T-cell (primary cell): ENCODE measurements around the gene TGM2. TPM values are rescaled to one million over a fixed set of nuclear protein-coding genes. Genes with fewer than 3 reads are reported as not detected.

Experiments used
- ATAC-seq, 4 experiments: fragments of 200-7000 bp in 3 of 4; fragments of 150-1000 bp in 1 of 4; cut with Tn5 transposase; replicated peaks in 1 of 4; 1 replicate in 3 of 4; 2 replicates in 1 of 4; pipeline ENCODE4 v1.10.0; 2021; ENCODE audit warnings: moderate library complexity in 3 of 4, mild to moderate bottlenecking in 2 of 4, moderate number of reproducible peaks in 1 of 4
- CTCF ChIA-PET, 2 donors: fragments of 300-600 bp; sonication (Branson Sonifier 250); formaldehyde crosslinking; loops; one replicate each; lab custom pipeline; 2022; ENCODE audit warnings: antibody characterized with exemption in 2 of 2; lab: Charles Lee
- POLR2A ChIA-PET, 2 donors: fragments of 300-600 bp; sonication (Branson Sonifier 250); formaldehyde crosslinking; loops; one replicate each; lab custom pipeline; 2022; ENCODE audit warnings: antibody characterized with exemption in 2 of 2; lab: Charles Lee
- DNase-seq, 35 experiments: peaks; one replicate each; pipeline versions ENCODE4 v3.0.0 to v3.0.0-alpha.2; 2013 to 2023
- H3K27ac ChIP-seq: one replicate; pipeline ENCODE4 v1.5.1; 2013; ENCODE audit warnings: low read length
- H3K27me3 ChIP-seq, 2 experiments: replicated peaks in 1 of 2; 1 replicate in 1 of 2; 2 replicates in 1 of 2; pipeline versions ENCODE4 v1.6.1 to v1.7.0; 2013; ENCODE audit warnings: low read length in 1 of 2, mixed read lengths in 1 of 2; ENCODE audit not compliant: control insufficient read depth in 2 of 2, insufficient read depth in 2 of 2; ENCODE audit errors: extremely low read depth in 1 of 2
- H3K36me3 ChIP-seq, 2 donors: 1 replicate in 1 of 2; 2 replicates in 1 of 2; pipeline versions ENCODE4 v1.6.1 to v1.7.0; 2013; ENCODE audit warnings: low read length in 1 of 2; ENCODE audit not compliant: control insufficient read depth in 2 of 2, insufficient read depth in 1 of 2; ENCODE audit errors: extremely low read depth in 1 of 2
- H3K4me1 ChIP-seq, 2 experiments: 1 replicate in 1 of 2; 2 replicates in 1 of 2; pipeline versions ENCODE4 v1.6.1 to v1.7.0; 2013; ENCODE audit warnings: low read length in 2 of 2, mixed read lengths in 1 of 2; ENCODE audit not compliant: insufficient read depth in 2 of 2, control insufficient read depth in 1 of 2; ENCODE audit errors: extremely low read depth in 1 of 2
- H3K4me3 ChIP-seq, 2 donors: 1 replicate in 1 of 2; 2 replicates in 1 of 2; pipeline versions ENCODE4 v1.5.1 to v1.7.0; 2013; ENCODE audit warnings: mild to moderate bottlenecking in 2 of 2, low read length in 1 of 2, moderate library complexity in 1 of 2; ENCODE audit not compliant: control insufficient read depth in 1 of 2; ENCODE audit errors: extremely low read depth in 1 of 2
- H3K9me3 ChIP-seq: 2 replicates; pipeline ENCODE4 v1.7.0; 2013
- H3K27ac Mint-ChIP-seq, 2 donors: one replicate each; pipeline ENCODE4 v1.8.0; 2020 to 2021; ENCODE audit warnings: mild to moderate bottlenecking in 2 of 2, mixed read lengths in 2 of 2
- H3K27me3 Mint-ChIP-seq, 2 donors: one replicate each; pipeline ENCODE4 v1.8.0; 2021 to 2022; ENCODE audit warnings: mixed read lengths in 2 of 2
- H3K36me3 Mint-ChIP-seq: one replicate; pipeline ENCODE4 v1.8.0; 2021; ENCODE audit warnings: mixed read lengths
- H3K4me1 Mint-ChIP-seq, 3 donors: one replicate each; pipeline ENCODE4 v1.8.0; 2020 to 2022; ENCODE audit warnings: mixed read lengths in 3 of 3, mild to moderate bottlenecking in 1 of 3
- H3K4me3 Mint-ChIP-seq, 3 donors: one replicate each; pipeline ENCODE4 v1.8.0; 2020 to 2022; ENCODE audit warnings: mild to moderate bottlenecking in 3 of 3, mixed read lengths in 3 of 3, moderate library complexity in 3 of 3
- H3K9me3 Mint-ChIP-seq, 3 donors: one replicate each; pipeline ENCODE4 v1.8.0; 2020 to 2022; ENCODE audit warnings: mixed read lengths in 3 of 3
- WGBS: methylation state at CpG from one replicate; pipeline ENCODE4 v1.1.5; 2013; ENCODE audit warnings: missing lambda C conversion rate; ENCODE audit not compliant: insufficient coverage; 5-methylcytosine and 5-hydroxymethylcytosine counted together
- total RNA-seq, 35 experiments: library from RNA in 6 of 35; stranded (reverse) in 6 of 35; fragments of 120-200 nt in 1 of 35; gene quantifications; one replicate each; pipeline versions ENCODE4 v1.2.1 to v1.2.4 and lab custom pipeline; 2013 to 2026

The TGM2 gene
- total RNA-seq, 5 donors from 2014 or later (not counting 1 experiment from before 2014, with no cell fraction given) = 0.62 to 1.8 (median 1.2) TPM; not detected in 2

- Mint-ChIP-seq H3K9me3 (no peaks in the 10 kb centered on the region), H3K4me1 (no peaks in the 10 kb centered on the region), H3K36me3 (no peaks in the 10 kb centered on the region), H3K4me3 (no peak overlapping the region), H3K27ac (no peak overlapping the region), H3K27me3 (peaks cover 6 to 13% of the 10 kb centered on the region in 2 donors)
- peaks cover 0 to 16% of the 10 kb centered on the region in 2 experiments for H3K27me3 ChIP-seq
- H3K9me3 ChIP-seq = no peaks in the 10 kb centered on the region
- POLR2A ChIA-PET = no interaction called here
- DNase-seq (no peak), ATAC-seq (no peak)
- no peak overlapping the region for H3K4me3 ChIP-seq
- no peaks in the 10 kb centered on the region for H3K36me3 ChIP-seq
- no peak overlapping the region for H3K27ac ChIP-seq
- CTCF ChIA-PET = interaction anchor here in 1 of 2 donors (1.2 kb wide), 1 partner anchor 17 kb away, joined by 3 read pairs; no protein-coding TSS in a partner anchor
- no peaks in the 10 kb centered on the region for H3K4me1 ChIP-seq
- no CpG with 5 or more reads among the region's 3 CpGs for WGBS
These were observed 39.9 kb upstream of the TGM2 start for GRCh38 chr20:38205001-38205400.

GRCh38 chr20:38203981-38204357 lies 38.9 kb upstream of the TGM2 start:
- no peak for DNase-seq
- no peak for ATAC-seq
- ChIA-PET POLR2A (no interaction called here), CTCF (no interaction called here)
- Histone ChIP-seq H3K4me3 (no peak overlapping the region), H3K27ac (no peak overlapping the region), H3K9me3 (no peaks in the 10 kb centered on the region), H3K27me3 (peaks cover 0 to 21% of the 10 kb centered on the region in 2 experiments), H3K36me3 (no peaks in the 10 kb centered on the region), H3K4me1 (no peaks in the 10 kb centered on the region)
- H3K9me3 Mint-ChIP-seq = no peaks in the 10 kb centered on the region
- H3K4me1 Mint-ChIP-seq = no peaks in the 10 kb centered on the region
- H3K27me3 Mint-ChIP-seq = peaks cover 6 to 12% of the 10 kb centered on the region in 2 donors
- no peak overlapping the region for H3K27ac Mint-ChIP-seq
- WGBS = 88% methylated on average over 1 of the region's 2 CpGs
- H3K36me3 Mint-ChIP-seq = no peaks in the 10 kb centered on the region
- H3K4me3 Mint-ChIP-seq = no peak overlapping the region

- H3K4me1 Mint-ChIP-seq = no peaks in the 10 kb centered on the region
- peaks cover 0 to 20% of the 10 kb centered on the region in 2 experiments for H3K27me3 ChIP-seq
- DNase-seq = no peak
- 90% methylated on average over 2 of the region's 6 CpGs for WGBS
- ChIA-PET POLR2A (no interaction called here), CTCF (no interaction called here)
- H3K27ac Mint-ChIP-seq = no peak overlapping the region
- H3K36me3 Mint-ChIP-seq = no peaks in the 10 kb centered on the region
- H3K4me1 ChIP-seq = no peaks in the 10 kb centered on the region
- H3K9me3 Mint-ChIP-seq = no peaks in the 10 kb centered on the region
- H3K9me3 ChIP-seq = no peaks in the 10 kb centered on the region
- H3K36me3 ChIP-seq = no peaks in the 10 kb centered on the region
- H3K27ac ChIP-seq = no peak overlapping the region
- no peak overlapping the region for H3K4me3 ChIP-seq
- no peak for ATAC-seq
- H3K4me3 Mint-ChIP-seq = no peak overlapping the region
- peaks cover 3 to 10% of the 10 kb centered on the region in 2 donors for H3K27me3 Mint-ChIP-seq
These were observed 38.4 kb upstream of the TGM2 start for GRCh38 chr20:38203337-38203980.

- H3K4me3 Mint-ChIP-seq = no peak overlapping the region
- Histone ChIP-seq H3K27me3 (peaks cover 0 to 21% of the 10 kb centered on the region in 2 experiments), H3K36me3 (no peaks in the 10 kb centered on the region), H3K27ac (no peak overlapping the region), H3K4me3 (no peak overlapping the region), H3K9me3 (no peaks in the 10 kb centered on the region), H3K4me1 (no peaks in the 10 kb centered on the region)
- ChIA-PET POLR2A (no interaction called here), CTCF (no interaction called here)
- 95% methylated on average over 4 of the region's 8 CpGs for WGBS
- H3K4me1 Mint-ChIP-seq = no peaks in the 10 kb centered on the region
- H3K27ac Mint-ChIP-seq = no peak overlapping the region
- H3K36me3 Mint-ChIP-seq = no peaks in the 10 kb centered on the region
- H3K27me3 Mint-ChIP-seq = peaks cover 0 to 9% of the 10 kb centered on the region in 2 donors
- ATAC-seq (no peak), DNase-seq (no peak)
- H3K9me3 Mint-ChIP-seq = no peaks in the 10 kb centered on the region
These were observed 37.9 kb upstream of the TGM2 start for GRCh38 chr20:38202982-38203293.

- H3K4me1 ChIP-seq = no peaks in the 10 kb centered on the region
- POLR2A ChIA-PET = no interaction called here
- no peaks in the 10 kb centered on the region for H3K36me3 ChIP-seq
- Mint-ChIP-seq H3K27me3 (peaks cover under 1 to 9% of the 10 kb centered on the region in 2 donors), H3K9me3 (no peaks in the 10 kb centered on the region), H3K36me3 (no peaks in the 10 kb centered on the region), H3K4me3 (no peak overlapping the region), H3K4me1 (no peaks in the 10 kb centered on the region), H3K27ac (peak overlapping the region in 1 of 2 donors; percentile 7)
- 77% methylated on average over 8 of the region's 12 CpGs for WGBS
- peaks cover 0 to 21% of the 10 kb centered on the region in 2 experiments for H3K27me3 ChIP-seq
- no peak for DNase-seq
- ATAC-seq = no peak
- no peak overlapping the region for H3K4me3 ChIP-seq
- CTCF ChIA-PET = no interaction called here
- no peak overlapping the region for H3K27ac ChIP-seq
- no peaks in the 10 kb centered on the region for H3K9me3 ChIP-seq
These were observed 37.3 kb upstream of the TGM2 start for GRCh38 chr20:38202153-38202981.

- ChIA-PET POLR2A (no interaction called here), CTCF (no interaction called here)
- Mint-ChIP-seq H3K4me1 (no peaks in the 10 kb centered on the region), H3K27ac (no peak overlapping the region), H3K36me3 (no peaks in the 10 kb centered on the region), H3K9me3 (no peaks in the 10 kb centered on the region), H3K4me3 (no peak overlapping the region), H3K27me3 (peaks cover 5 to 7% of the 10 kb centered on the region in 2 donors)
- H3K4me1 ChIP-seq = no peaks in the 10 kb centered on the region
- H3K4me3 ChIP-seq = no peak overlapping the region
- H3K36me3 ChIP-seq = no peaks in the 10 kb centered on the region
- peaks cover 0 to 25% of the 10 kb centered on the region in 2 experiments for H3K27me3 ChIP-seq
- no peaks in the 10 kb centered on the region for H3K9me3 ChIP-seq
- WGBS = 74% methylated on average over 6 of the region's 6 CpGs
- no peak overlapping the region for H3K27ac ChIP-seq
- ATAC-seq = no peak
- DNase-seq = no peak
These were observed 36.3 kb upstream of the TGM2 start for GRCh38 chr20:38201356-38201755.
